GM19035 (cell line): Measurements from ENCODE around the gene CXADR.

ENCODE experiments used
- ATAC-seq: cut with Tn5 transposase; IDR thresholded peaks from one replicate; pipeline ENCODE4 v1.9.1; 2021; ENCODE audit not compliant: unreplicated experiment

CXADR gene

DNA sequence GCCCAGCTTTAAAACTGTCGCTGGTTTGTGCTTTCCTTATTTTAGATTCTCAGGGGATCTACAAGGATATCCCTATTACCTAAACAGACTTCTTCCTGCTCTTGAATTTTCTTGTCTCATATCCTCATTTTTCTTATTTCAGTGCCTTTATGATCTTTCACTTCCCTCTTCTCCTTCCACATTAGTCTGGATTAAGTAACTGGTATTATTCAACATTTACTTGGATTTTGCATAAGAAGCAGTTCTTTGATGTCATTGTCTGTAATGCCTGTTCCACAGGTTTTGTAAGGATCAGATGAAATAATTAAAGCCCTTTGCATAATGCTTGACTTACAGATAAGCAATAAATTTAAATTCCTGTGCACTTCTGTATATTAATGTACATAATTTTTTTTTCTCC lies 26.5 kb downstream of the CXADR start:
- no peak for ATAC-seq

DNA sequence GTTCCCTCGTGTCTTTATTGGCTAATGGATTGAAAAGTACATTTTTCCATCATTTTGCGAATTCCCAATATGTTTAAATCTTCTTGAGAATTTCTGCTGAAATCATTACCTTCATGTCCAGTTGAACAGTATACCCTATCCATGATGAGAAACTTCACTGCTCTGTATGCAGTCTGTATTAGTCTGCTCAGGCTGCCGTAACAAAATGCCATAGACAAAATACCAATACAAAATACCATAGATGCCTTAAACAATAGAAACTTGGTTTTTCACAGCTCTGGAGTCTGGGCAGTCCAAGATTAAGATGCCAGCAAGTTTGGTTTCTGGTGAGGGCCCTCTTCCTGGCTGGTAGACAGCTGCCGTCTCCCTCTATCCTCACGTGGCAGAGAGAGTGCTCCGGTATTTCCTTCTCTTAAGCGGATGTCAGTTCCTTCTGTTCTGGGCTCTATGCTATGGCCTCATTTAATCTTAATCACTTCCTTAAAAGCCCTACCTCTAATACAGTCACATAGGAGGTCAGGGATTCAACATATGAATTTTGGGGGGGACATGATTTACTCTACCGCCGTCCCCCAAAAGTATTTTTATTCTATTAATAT lies 27.0 kb downstream of the CXADR start:
- no peak for ATAC-seq

DNA sequence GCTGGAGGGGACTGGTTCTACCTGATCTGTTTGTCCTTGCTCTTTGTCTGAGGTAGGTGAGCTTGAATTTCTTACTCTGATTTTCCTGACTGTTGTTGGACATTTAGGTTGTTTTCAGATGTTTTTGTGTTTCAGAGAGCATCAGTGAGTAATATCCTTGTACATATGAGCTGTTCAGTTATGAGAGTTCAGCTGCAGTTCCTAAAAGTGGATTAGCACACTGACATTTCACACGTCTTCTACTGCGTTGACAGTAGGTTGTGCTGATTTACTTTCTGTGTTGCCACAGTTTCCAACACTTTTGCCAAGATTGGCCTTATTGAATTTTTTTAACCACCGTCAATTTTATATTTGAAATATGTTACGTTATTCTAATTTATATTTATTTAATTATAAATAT lies 27.7 kb downstream of the CXADR start:
- no peak for ATAC-seq

DNA sequence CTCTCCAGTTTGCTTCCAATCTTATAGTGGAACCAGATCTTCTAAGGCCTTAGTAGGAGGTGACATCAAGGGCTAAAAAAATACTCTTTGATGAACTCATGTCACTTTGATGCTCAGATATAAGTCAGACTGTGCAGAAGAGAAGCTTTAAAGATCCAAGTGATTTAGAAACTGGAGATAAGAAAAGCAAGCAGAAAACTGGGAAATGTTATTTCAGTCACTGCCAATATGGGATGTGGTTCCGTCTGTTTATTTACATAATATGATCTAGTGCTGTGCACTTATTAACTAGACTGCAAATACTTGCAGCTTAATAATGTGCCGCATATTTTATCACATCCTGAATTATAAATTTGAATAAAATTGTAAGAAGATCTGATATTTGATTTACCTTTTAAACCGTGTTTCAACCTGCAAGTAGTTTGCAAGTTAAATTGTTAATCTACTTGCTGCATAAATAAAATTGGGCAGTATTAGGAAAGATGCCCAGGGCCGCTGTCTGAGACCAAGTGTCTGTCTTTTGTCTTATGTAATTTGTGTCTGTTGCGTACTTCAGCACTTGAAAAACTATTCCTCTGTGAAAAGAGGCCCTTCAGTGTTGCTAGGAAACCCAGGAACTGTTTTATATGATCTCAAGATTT lies 29.6 kb downstream of the CXADR start:
- no peak for ATAC-seq

DNA sequence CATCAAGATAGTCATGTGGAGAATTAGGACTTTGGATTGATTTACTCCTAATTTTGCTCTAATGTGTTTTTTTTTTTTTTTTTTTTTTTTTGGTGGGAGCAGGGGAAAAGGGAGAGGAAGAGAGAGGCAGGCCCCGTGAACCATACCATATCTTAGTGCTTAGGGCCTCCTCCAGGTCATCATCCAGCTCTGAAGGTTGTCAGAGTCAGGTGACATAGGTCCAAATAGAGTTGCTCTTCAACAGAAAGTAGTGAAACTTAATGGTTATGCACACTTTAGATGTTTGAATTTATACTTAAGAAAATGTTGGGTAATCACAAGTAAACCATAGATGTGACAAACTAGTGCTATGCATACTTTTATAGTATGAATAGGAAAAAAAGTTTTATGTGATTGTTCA lies 32.2 kb downstream of the CXADR start:
- ATAC-seq: no peak

DNA sequence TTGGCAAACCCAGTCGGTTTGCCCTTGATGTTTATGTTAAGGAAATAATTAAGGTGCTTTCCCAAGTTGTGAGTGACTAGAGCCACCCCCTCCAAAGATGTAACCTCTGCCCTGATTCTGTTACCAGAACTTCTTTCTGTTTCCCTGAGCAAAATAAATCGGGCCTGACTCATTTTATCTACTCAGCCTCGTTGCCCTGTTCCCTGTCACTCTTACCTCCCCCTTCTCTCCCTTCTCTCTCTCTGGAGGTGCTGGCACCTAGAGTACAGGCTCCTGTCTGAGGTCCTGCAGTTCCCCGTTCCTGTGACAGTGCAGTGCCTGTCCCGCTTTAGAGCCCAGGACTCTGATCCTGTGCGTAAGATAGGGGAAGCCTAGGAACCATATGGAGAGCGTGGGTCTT lies 35.4 kb downstream of the CXADR start:
- no peak for ATAC-seq

DNA sequence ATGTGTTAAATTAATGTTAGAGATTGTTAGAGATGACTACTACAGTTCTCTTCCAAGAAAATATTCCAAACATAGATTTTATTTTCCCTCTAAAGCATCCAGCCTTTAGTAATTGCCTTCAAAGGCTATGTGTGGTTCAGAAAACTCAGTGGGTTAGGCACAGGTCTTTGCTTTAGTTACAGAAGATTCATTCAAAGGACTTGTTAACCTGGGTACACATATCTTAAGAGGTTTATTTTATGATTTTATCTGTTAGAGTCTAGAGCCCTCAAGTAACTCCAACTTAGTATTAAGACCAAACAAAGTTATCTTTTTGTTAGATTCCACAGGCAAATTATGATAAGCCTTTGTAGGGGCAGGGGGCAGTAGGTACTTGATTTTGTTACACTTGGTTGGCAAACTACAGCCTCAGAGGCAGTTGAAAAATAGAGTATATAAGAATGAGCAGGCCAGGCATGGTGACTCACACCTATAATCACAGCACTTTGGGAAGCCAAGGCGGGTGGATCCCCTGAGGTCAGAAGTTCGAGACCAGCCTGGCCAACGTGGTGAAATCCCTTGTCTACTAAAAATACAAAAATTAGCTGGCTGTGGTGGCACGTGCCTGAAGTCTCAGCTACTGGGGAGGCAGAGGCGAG lies 37.9 kb downstream of the CXADR start:
- ATAC-seq: no peak

DNA sequence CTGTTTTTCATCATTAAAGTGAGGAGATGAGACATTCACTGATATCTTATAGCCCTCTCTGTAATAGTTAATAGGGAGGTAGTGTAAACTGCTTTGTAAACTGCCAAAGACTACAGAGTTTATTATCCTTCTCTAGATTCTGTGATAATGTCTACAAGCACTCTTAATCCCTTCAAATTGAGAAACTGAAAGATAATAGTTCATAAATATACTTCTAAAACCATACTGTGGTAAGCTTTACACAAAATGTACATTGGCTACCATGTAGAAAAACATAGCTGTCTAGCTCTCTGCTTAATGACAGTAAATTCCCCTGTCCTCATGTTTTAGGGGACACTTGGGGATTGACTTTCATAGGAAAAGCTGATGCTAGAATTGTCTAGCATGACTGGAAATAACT lies 39.6 kb downstream of the CXADR start:
- no peak for ATAC-seq

DNA sequence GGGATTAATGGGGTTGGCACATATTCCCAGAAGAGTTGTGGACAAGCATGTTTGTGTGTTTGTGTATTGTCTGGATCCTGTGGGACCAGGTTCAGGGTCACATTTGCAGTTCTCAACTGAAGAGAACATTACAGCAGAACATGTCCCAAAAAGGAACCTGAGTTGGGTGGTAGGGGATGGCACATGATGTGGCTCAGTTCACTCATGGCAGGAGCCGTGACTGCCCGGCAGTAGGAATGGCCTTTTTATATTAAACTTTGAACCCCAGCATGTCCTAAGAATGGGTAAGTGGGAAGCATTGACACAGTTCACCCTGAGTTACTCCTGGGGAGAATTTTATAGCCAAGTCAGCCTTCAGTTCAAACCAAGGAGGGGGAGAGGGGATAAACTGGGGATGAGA lies 41.3 kb downstream of the CXADR start:
- ATAC-seq: no peak

DNA sequence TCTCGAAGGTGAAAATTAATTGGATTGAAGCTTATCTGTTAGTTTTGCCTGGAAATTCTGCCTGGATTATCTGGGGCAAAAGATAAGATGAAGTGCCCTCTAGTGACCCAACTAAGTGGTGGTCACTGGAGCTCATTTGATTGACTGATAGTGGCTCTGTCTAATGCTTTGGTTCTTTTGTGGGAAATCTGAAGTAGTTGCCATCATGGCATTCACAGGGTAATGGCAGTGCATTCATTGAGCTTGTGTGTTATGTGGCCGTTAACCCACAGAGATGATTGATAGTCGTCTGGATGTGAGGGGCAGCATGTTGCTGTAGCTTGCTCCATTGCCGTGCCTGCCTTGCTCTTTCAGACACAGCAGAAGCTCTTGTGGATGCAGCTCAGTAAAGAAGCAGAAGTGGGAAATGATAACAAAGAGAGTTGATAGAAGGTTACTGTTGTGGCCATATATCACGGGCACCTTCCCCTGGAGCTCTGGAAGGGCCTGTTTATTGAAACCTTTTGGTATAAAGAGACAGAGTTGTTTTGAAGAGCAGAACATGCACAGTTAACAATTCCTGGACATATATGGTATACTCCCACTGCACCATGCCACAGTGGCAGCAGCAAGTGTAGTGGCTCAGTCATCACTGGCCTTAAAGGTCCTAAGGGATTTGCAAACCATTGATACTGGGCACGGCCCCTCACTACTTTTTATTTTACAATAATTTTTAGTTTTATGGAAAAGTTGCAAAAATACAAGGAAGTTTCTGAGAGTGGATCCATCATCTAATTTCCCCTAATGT lies 42.0 kb downstream of the CXADR start:
- no peak for ATAC-seq

DNA sequence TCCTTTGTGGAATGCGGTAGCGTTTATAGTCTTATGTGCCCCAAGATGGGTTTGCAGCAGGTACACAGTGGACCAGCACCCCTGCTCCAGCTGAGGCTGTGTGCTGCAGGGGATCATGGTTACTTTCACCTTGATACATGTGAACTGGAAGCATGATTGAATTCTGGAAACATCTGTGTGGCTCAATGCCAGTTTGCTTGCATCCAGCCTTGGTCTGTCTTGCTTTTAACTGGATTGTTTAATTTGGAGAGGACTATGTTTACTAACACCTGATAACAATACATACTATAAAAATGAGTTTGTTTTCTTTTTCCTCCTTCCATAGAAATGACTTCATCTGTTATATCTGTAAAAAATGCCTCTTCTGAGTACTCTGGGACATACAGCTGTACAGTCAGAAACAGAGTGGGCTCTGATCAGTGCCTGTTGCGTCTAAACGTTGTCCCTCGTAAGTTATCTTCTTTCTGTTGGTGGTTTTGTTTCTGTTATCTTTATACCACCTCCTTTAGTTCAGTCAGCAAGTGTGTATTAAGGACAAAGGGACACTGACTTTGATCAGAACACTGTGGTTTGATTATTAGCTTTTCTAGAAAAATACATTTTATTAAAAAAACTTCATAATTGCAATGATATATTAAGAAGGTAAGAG lies 47.7 kb downstream of the CXADR start:
- ATAC-seq: no peak

DNA sequence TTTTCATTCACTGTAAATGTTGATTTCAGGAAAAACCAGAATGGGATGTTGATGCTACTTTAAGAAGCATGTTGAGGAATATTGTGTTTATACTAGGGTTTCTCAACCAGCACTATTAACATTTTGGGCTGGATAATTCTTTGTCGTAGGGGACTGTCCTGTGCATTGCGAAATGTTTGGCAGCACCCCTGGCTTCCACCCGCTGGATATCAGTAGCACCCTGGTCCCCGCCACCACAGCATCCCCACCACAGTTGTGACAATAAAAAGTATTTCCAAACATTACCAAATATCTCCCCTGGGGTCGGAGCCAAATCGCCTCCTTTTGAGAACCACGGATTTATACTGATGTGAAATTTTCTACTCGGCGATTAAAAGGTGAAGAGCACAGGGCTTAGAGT lies 57.9 kb downstream of the CXADR start:
- no peak for ATAC-seq

DNA sequence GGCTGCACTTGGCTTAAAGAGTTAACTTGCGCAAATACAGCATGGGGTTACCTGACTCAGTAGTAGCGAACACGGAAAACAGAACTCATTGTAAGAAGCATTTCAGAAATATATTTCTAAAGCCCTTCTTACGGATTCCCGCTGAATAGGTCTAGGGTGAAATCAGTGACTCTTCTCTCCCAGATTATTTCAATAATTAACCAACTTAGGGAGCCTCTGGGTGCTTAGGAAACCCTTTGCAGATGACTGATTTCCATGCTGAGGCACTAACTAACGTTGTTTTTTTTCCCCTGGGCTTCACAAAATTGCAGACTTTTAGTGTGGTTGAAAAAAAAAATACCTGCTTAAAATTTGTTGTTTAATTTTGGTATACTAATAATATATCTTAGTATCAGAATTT lies 59.6 kb downstream of the CXADR start:
- ATAC-seq: no peak

DNA sequence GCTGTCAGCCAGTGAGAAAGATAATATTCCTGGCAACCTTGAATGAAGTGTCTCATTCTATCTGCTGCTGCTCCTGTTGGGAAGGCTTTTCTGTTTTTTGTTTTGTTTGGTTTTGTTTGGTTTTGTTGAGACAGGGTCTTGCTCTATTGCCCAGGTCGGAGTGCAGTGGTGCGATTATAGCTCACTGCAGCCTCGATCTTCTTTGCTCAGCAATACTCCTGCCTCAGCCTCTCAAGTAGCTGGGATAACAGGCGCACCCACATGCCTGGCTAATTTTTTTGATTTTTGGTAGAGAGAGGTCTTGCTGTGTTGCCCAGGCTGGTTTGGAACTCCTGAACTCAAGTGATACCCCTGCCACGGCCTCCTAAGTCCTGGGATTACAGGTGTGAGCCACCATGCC lies 62.2 kb downstream of the CXADR start:
- no peak for ATAC-seq

DNA sequence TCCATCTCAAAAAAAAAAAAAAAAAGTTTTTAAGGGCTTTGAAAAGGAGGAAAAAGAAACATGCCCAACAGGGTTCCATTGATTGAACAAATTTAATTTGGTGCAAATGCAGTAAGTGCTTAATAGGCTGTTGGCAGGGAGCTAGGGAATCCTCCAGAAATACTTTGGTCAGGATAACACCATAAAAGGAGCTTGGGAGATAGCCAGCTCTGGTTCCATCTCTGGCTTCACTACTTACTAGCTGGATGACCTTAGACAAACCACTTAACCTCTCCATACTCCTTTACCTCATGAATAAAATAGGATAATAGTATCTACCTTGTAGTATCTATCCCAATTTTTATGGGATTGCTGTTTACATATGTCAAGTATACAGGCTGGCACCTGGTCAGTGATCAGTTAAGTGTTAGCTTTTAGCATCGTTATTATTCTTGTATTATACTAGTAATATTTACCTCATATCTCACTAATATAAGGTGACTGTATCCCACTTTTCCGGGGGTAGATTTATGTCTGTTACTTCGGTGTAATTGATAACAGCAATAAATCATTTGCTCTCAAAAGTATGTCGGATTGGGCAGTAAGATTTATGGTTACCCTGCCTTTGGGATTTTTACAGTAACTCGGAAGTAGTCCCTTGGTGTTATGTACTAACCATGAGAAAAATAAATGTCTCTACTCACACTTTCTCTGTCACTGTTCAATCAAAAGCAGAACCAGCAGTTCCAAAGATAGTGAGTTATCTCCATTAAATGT lies 63.4 kb downstream of the CXADR start:
- no peak for ATAC-seq

DNA sequence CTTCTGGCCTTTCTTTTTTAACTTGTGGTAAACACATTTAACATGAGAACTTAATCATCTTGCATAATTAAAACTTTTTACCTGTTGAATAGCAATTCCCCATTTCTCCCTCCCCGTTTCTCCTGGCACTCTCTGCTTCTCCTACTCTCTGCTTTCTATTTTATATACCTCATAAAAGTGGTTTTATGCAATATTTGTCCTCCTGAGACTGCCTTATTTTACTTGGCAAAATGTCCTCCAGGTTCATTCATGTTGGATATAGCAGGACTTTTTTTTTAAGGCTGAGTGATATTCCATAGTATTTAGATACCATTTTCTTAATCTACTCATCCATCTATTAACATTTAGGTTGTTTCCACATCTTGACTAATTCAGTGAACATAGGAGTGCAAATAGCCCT lies 64.9 kb downstream of the CXADR start:
- ATAC-seq: no peak

DNA sequence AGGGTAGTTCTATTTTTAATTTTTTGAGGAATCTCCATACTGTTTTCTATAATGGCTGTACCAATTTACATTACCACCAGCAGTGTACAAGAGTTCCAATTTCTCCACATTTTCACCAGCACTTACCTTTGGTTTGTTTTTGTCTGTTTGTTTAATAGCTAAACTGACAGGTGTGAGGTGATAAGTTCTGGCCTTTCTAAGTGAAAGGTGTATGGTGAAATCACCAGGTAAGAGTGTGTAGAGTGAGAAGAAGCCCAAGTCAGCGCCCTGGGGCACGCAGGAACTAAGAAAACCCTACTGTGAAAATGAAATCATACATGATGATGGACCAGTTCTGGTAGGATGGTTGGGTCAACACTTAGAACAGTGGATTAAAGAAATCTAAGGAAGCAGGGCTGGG lies 65.3 kb downstream of the CXADR start:
- no peak for ATAC-seq

DNA sequence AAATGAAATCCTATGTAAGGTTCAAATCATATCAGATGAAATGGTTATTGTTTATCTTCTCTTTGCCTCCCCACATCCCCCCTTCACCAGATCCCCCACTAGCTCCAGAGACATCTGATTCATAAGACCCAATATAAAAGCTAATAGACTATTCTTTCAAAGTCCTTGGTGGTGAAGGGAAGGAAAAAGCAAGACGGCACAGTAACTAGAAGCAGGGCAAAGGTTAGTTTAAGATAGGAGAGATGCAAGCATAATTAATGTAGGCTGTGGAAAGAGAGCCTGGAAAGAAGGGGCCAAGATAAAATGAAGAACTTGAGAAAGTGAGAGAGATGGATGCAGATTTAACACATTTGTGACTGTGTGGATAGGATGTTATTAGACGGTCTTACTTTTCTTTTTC lies 66.0 kb downstream of the CXADR start:
- ATAC-seq: no peak

DNA sequence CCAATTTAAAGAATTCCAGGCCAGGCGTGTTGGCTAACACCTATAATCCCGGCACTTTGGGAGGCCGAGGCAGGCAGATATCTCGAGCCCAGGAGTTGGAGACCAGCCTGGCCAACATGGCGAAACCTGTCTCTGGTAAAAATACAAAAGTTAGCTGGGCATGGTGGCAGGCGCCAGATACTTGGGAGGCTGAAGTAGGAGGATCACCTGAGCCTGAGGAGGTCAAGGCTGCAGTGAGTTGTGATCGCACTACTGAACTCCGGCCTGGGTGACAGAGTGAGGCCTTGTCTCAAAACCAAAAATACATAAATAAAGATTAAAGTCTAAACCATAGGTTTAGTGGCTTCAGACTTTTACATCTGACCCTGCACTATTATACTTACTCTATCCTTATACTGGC lies 67.5 kb downstream of the CXADR start:
- ATAC-seq: no peak

DNA sequence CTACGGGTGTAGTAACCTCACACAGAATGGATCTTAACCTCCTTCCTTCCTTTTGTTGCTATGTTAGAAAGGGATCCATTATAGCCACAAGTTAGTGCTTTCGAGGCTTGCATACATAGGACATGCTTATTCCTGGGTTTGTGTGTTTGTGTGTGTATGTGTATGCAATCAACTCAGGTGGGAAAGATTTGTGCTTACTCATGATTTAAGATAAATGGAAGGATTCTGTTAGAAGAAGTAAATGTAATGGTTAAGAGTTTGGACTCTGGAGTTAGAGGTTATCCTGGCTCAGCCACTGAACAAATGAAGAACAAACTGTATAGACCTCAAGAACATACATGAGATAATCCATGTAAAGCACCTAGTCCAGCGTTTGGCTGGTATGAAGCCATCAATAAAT lies 71.1 kb downstream of the CXADR start:
- no peak for ATAC-seq
